HepG2 (cell line): ENCODE results near the gene TP73. TPM values are rescaled to one million over a fixed set of nuclear protein-coding genes. Genes with fewer than 3 reads are reported as not detected.

ENCODE experiments used
- ATAC-seq: fragments of 200-7000 bp; cut with Tn5 transposase; 3 replicates; pipeline ENCODE4 v1.9.1; 2020; ENCODE audit warnings: mild to moderate bottlenecking, moderate library complexity
- BruUV-seq: library from RNA; stranded (reverse); fragments of 400-500 nt; replicated peaks from 2 replicates; lab custom pipeline; 2021; lab: Mats Ljungman, UMichigan
- CTCF ChIA-PET: fragments of 300-600 bp; formaldehyde crosslinking; extraction: SDS; loops from one replicate; lab custom pipeline; 2021; ENCODE audit warnings: low total read pairs, inconsistent platforms, low intra/inter-chr PET ratio; lab: Yijun Ruan, JAX
- POLR2A ChIA-PET: fragments of 350-600 bp; sonication (Branson Sonifier 250); formaldehyde crosslinking; loops from one replicate; lab custom pipeline; 2020; ENCODE audit warnings: antibody characterized with exemption, inconsistent platforms; lab: Yijun Ruan, JAX
- DNase-seq: peaks from one replicate; pipeline ENCODE4 v3.0.0-alpha.2; 2015; ENCODE audit warnings: low spot score
- FAIRE-seq: peaks from 3 replicates; lab custom pipeline; 2011; peaks lifted over from hg19 to GRCh38; lab: Jason Lieb, UNC
- H2AFZ ChIP-seq: one replicate; pipeline ENCODE4 v1.6.1; 2011; ENCODE audit warnings: low read length, inconsistent platforms
- H3K27ac ChIP-seq: fragments of 300-600 bp; 3 replicates; pipeline ENCODE4 v1.8.0; 2011; ENCODE audit warnings: mixed run types, mild to moderate bottlenecking, mixed read lengths, low read length, inconsistent platforms; ENCODE audit not compliant: insufficient read depth; ENCODE audit errors: extremely low read length
- H3K27me3 ChIP-seq, 2 experiments: fragments of 200-600 bp in 1 of 2; 2 replicates in 1 of 2; 3 replicates in 1 of 2; pipeline versions ENCODE4 v1.6.0 to v1.8.0; 2011; ENCODE audit warnings: low read length in 2 of 2, mild to moderate bottlenecking in 2 of 2, moderate library complexity in 2 of 2, inconsistent platforms in 1 of 2; ENCODE audit not compliant: insufficient read depth in 2 of 2, control insufficient read depth in 1 of 2
- H3K36me3 ChIP-seq, 2 experiments: fragments of 200-600 bp in 1 of 2; replicated peaks in 1 of 2; 2 replicates in 1 of 2; 3 replicates in 1 of 2; pipeline versions ENCODE4 v1.5.1 to v1.8.0; 2011; ENCODE audit warnings: low read length in 2 of 2, inconsistent platforms in 1 of 2; ENCODE audit not compliant: insufficient read depth in 2 of 2, control insufficient read depth in 1 of 2
- H3K4me1 ChIP-seq: 2 replicates; pipeline ENCODE4 v1.5.1; 2012; ENCODE audit warnings: low read length, inconsistent platforms; ENCODE audit not compliant: insufficient read depth
- H3K4me2 ChIP-seq: 2 replicates; pipeline ENCODE4 v1.6.0; 2011; ENCODE audit warnings: low read depth, low read length, inconsistent platforms
- H3K4me3 ChIP-seq, 3 experiments: fragments of 200-600 bp in 1 of 3; sonication (generic), shearing (Covaris generic) in 1 of 3; replicated peaks in 1 of 3; 2 replicates each; pipeline ENCODE4 v1.5.1; 2011 to 2016; ENCODE audit warnings: low read length in 3 of 3, inconsistent platforms in 2 of 3, low read depth in 2 of 3, mild to moderate bottlenecking in 2 of 3, control low read depth in 1 of 3, mixed read lengths in 1 of 3; ENCODE audit not compliant: insufficient read depth in 1 of 3
- H3K79me2 ChIP-seq: one replicate; pipeline ENCODE4 v1.6.1; 2011; ENCODE audit warnings: low read length, inconsistent platforms; ENCODE audit not compliant: insufficient read depth
- H3K9ac ChIP-seq: 2 replicates; pipeline ENCODE4 v1.6.0; 2011; ENCODE audit warnings: mild to moderate bottlenecking, low read depth, low read length, inconsistent platforms; ENCODE audit not compliant: insufficient read depth
- H3K9me3 ChIP-seq: 2 replicates; pipeline ENCODE4 v1.5.1; 2012; ENCODE audit warnings: mild to moderate bottlenecking, low read length
- H4K20me1 ChIP-seq: 2 replicates; pipeline ENCODE4 v1.6.0; 2011; ENCODE audit warnings: inconsistent platforms, mild to moderate bottlenecking, low read length, moderate library complexity; ENCODE audit not compliant: insufficient read depth
- AGO1 ChIP-seq: fragments of 200-400 bp; formaldehyde crosslinking; IDR thresholded peaks from 2 replicates; pipeline ENCODE4 v1.6.1; 2017; ENCODE audit warnings: mild to moderate bottlenecking, low read depth, low read length, moderate library complexity; ENCODE audit not compliant: poor library complexity, severe bottlenecking
- ARNT ChIP-seq: fragments of 450-650 bp; IDR thresholded peaks from 2 replicates; pipeline ENCODE4 v1.6.1; 2017
- NCOA1 ChIP-seq: sonication (generic); formaldehyde crosslinking; IDR thresholded peaks from 2 replicates; pipeline ENCODE4 v1.9.0; 2021; ENCODE audit warnings: missing genetic modification reagents
- NCOA5 ChIP-seq: sonication (generic); formaldehyde crosslinking; IDR thresholded peaks from 2 replicates; pipeline ENCODE4 v1.4.0; 2020; ENCODE audit warnings: missing genetic modification reagents
- RAD21 ChIP-seq: fragments of 450-650 bp; formaldehyde crosslinking; IDR thresholded peaks from 2 replicates; pipeline ENCODE4 v1.5.0; 2020; ENCODE audit warnings: mild to moderate bottlenecking
- SYNCRIP ChIP-seq: fragments of 200-400 bp; formaldehyde crosslinking; IDR thresholded peaks from 2 replicates; pipeline ENCODE4 v1.6.1; 2018; ENCODE audit warnings: mild to moderate bottlenecking, low read depth, low read length; ENCODE audit not compliant: insufficient read depth
- ZMYM2 ChIP-seq: sonication (generic); formaldehyde crosslinking; IDR thresholded peaks from 2 replicates; pipeline ENCODE4 v1.8.0; 2022; ENCODE audit warnings: mild to moderate bottlenecking, missing genetic modification reagents
- ZNF33B ChIP-seq: sonication (generic); formaldehyde crosslinking; IDR thresholded peaks from 2 replicates; pipeline ENCODE4 v1.5.1; 2020; ENCODE audit warnings: mild to moderate bottlenecking, missing genetic modification reagents
- ZNF431 ChIP-seq: sonication (generic); formaldehyde crosslinking; IDR thresholded peaks from 2 replicates; pipeline ENCODE4 v1.9.0; 2022; ENCODE audit warnings: missing genetic modification reagents, low read depth, mild to moderate bottlenecking, borderline replicate concordance
- ZNF644 ChIP-seq: IDR thresholded peaks from 2 replicates; pipeline ENCODE4 v1.6.1; 2016; ENCODE audit warnings: low read depth
- ZNF691 ChIP-seq: sonication (generic); formaldehyde crosslinking; IDR thresholded peaks from 2 replicates; pipeline ENCODE4 v1.4.0; 2020; ENCODE audit warnings: missing genetic modification reagents, low read depth, mild to moderate bottlenecking, borderline replicate concordance
- ZNF703 ChIP-seq: sonication (generic); formaldehyde crosslinking; IDR thresholded peaks from 2 replicates; pipeline ENCODE4 v1.5.1; 2020; ENCODE audit warnings: missing genetic modification reagents, mild to moderate bottlenecking, moderate library complexity, borderline replicate concordance
- ZNF704 ChIP-seq: sonication (generic); formaldehyde crosslinking; IDR thresholded peaks from 2 replicates; pipeline ENCODE4 v1.8.1; 2023; ENCODE audit warnings: mild to moderate bottlenecking, inconsistent platforms, moderate library complexity, missing genetic modification reagents, borderline replicate concordance
- WGBS: methylation state at CpG from one replicate; pipeline ENCODE4 v1.1.6; 2017; ENCODE audit warnings: low lambda C conversion rate; 5-methylcytosine and 5-hydroxymethylcytosine counted together
- in situ Hi-C: cut with HindIII; loops from 2 replicates; pipeline ENCODE4 v1.10.0; 2017; ENCODE audit warnings: low pct_unique_long_range_greater_than_20kb; ENCODE audit not compliant: extremely low pct_ligation_motif_present
- intact Hi-C: fragments of 100-400 bp; cut with micrococcal nuclease; formaldehyde crosslinking; loops from one replicate; pipeline ENCODE4 v1.10.0; 2022; ENCODE audit not compliant: unreplicated experiment
- polyA plus RNA-seq, 8 experiments: library from polyadenylated mRNA; depleted of rRNA in 3 of 8; stranded (reverse) in 7 of 8; unstranded in 1 of 8; fragments of >200 nt; fragmentation: Illumina TruSeq in 4 of 8; extraction: Trizol in 4 of 8; gene quantifications; 2 replicates each; pipeline versions ENCODE4 v1.2.1 to v1.2.3, GENCODE V29; 2011 to 2016; ENCODE audit warnings: low read depth in 4 of 8, missing spikeins in 1 of 8, mixed read lengths in 1 of 8; ENCODE audit not compliant: insufficient read depth in 1 of 8
- total RNA-seq, 5 experiments: library from RNA; depleted of rRNA; stranded (reverse); fragments of >200 nt; fragmentation: Illumina TruSeq; extraction: Trizol; gene quantifications; 2 replicates each; pipeline ENCODE4 v1.2.3, GENCODE V29; 2016; ENCODE audit warnings: low read depth in 1 of 5
- TF ChIP-seq, protein P1 (sequence below): sonication (generic); formaldehyde crosslinking; IDR thresholded peaks from 2 replicates; pipeline ENCODE4 v1.5.1; 2020; ENCODE audit warnings: missing genetic modification reagents, mild to moderate bottlenecking, borderline replicate concordance

TP73 gene
- total and polyA plus RNA-seq, 2 of the 13 experiments (the other 11 are each of a cell fraction or from before 2014, with no cell fraction given), result 0.49 to 1.1 TPM

GRCh38 chr1:3777647-3778589, 125.6 kb downstream of the TP73 start (continued):
- TF ChIP-seq NCOA5 (CRISPR knock-in tag), result no peak
- TF ChIP-seq ZNF33B (CRISPR knock-in tag), result no peak
- TF ChIP-seq, all 625 proteins: peak for 23

GRCh38 chr1:3778590-3779264, 126.4 kb downstream of the TP73 start:
- in situ Hi-C loops, result no loop called here
- H3K36me3 ChIP-seq, result peaks cover 14 to 35% of the 10 kb centered on the region in 2 experiments
- H3K4me3 ChIP-seq, result no peak overlapping the region
- no peak overlapping the region for H3K9ac ChIP-seq
- WGBS, result 82% methylated on average over 4 of the region's 14 CpGs
- ChIA-PET CTCF (no interaction called here), POLR2A (interaction anchor here (1.2 kb wide), 1 partner anchor 17 kb away, joined by 4 read pairs; the partner anchor contains the start of gene LRRC47)
- peaks cover 43% of the 10 kb centered on the region for H3K4me1 ChIP-seq
- intact Hi-C loops, result loop anchor here (10.0 kb wide), 1 partner anchor 126 kb away; the partner anchor contains the start of gene C1orf174
- DNase-seq, result no peak
- H3K27me3 ChIP-seq, result no peaks in the 10 kb centered on the region
- ATAC-seq, result no peak
- no peak overlapping the region for H3K4me2 ChIP-seq
- no peak overlapping the region for H2AFZ ChIP-seq
- H3K79me2 ChIP-seq, result peaks cover 7% of the 10 kb centered on the region
- H3K27ac ChIP-seq, result no peak overlapping the region
- no peak for FAIRE-seq
- H4K20me1 ChIP-seq, result no peaks in the 10 kb centered on the region
- BruUV-seq, result TSS peak; percentile 15
- H3K9me3 ChIP-seq, result no peaks in the 10 kb centered on the region
- TF ChIP-seq SYNCRIP, result no peak
- TF ChIP-seq, protein P1, sequence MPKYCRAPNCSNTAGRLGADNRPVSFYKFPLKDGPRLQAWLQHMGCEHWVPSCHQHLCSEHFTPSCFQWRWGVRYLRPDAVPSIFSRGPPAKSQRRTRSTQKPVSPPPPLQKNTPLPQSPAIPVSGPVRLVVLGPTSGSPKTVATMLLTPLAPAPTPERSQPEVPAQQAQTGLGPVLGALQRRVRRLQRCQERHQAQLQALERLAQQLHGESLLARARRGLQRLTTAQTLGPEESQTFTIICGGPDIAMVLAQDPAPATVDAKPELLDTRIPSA (CRISPR knock-in tag), result no peak
- TF ChIP-seq NCOA1 (CRISPR knock-in tag), result peak; percentile 30; the same call in 1 of the 2 replicates
- TF ChIP-seq ZMYM2, result no peak
- no peak for TF ChIP-seq ARNT
- no peak for TF ChIP-seq RAD21
- 0 out of 2 replicates have a peak, but pooled peaks have one; percentile 39 for TF ChIP-seq ZNF703 (CRISPR knock-in tag)
- TF ChIP-seq ZNF704, result no peak
- no peak for TF ChIP-seq ZNF691 (CRISPR knock-in tag)
- TF ChIP-seq AGO1, result peak; percentile 98
- no peak for TF ChIP-seq ZNF644 (CRISPR knock-in tag)
- TF ChIP-seq ZNF431 (CRISPR knock-in tag), result no peak
